Caco-2 (cell line): Measurements from ENCODE around the gene PMS1. TPM values are rescaled to one million over a fixed set of nuclear protein-coding genes. Genes with fewer than 3 reads are reported as not detected.
A peak's percentile ranks its signal among the peaks of the same experiment; 100 is the strongest.
"Not testable (repeated sequence)": the region's sequence is repeated elsewhere in the genome, so short reads cannot be mapped to it uniquely, and the experiment has no call there.

Source experiments
- BruUV-seq: library from RNA; stranded (reverse); fragments of 400-500 nt; replicated peaks from 2 replicates; lab custom pipeline; 2021; lab: Mats Ljungman, UMichigan
- CTCF ChIA-PET: fragments of 300-600 bp; sonication (Branson Sonifier 250); formaldehyde crosslinking; loops from one replicate; lab custom pipeline; 2022; ENCODE audit warnings: antibody characterized with exemption; lab: Charles Lee
- POLR2A ChIA-PET: fragments of 300-600 bp; sonication (Branson Sonifier 250); formaldehyde crosslinking; loops from one replicate; lab custom pipeline; 2022; ENCODE audit warnings: antibody characterized with exemption; lab: Charles Lee
- DNase-seq, 2 experiments: peaks; one replicate each; pipeline versions ENCODE4 v3.0.0 to v3.0.0-alpha.2; 2020 to 2022
- H3K27me3 ChIP-seq: replicated peaks from 2 replicates; pipeline ENCODE4 v1.6.0; 2011; ENCODE audit warnings: low read length; ENCODE audit not compliant: control insufficient read depth, insufficient read depth
- H3K36me3 ChIP-seq: 2 replicates; pipeline ENCODE4 v1.5.1; 2011; ENCODE audit warnings: low read length; ENCODE audit not compliant: control insufficient read depth, insufficient read depth
- H3K4me1 ChIP-seq: fragments of 250-450 bp; sonication (Bioruptor Pico); 2 replicates; pipeline ENCODE4 v1.5.1; 2020; ENCODE audit warnings: mild to moderate bottlenecking
- H3K4me3 ChIP-seq: 2 replicates; pipeline ENCODE4 v1.5.1; 2011; ENCODE audit warnings: low read depth, mild to moderate bottlenecking, control low read depth, low read length
- H3K9me3 ChIP-seq: fragments of 250-450 bp; sonication (Bioruptor Pico); 2 replicates; pipeline ENCODE4 v1.5.1; 2020; ENCODE audit warnings: mild to moderate bottlenecking, moderate library complexity
- H3K27ac Mint-ChIP-seq: one replicate; pipeline ENCODE4 v1.8.0; 2022; ENCODE audit warnings: mixed read lengths; ENCODE audit not compliant: unreplicated experiment
- H3K27me3 Mint-ChIP-seq: one replicate; pipeline ENCODE4 v1.8.0; 2022; ENCODE audit warnings: mixed read lengths; ENCODE audit not compliant: insufficient read depth, unreplicated experiment
- H3K36me3 Mint-ChIP-seq: one replicate; pipeline ENCODE4 v1.8.0; 2022; ENCODE audit warnings: mild to moderate bottlenecking, mixed read lengths; ENCODE audit not compliant: insufficient read depth, unreplicated experiment
- H3K4me1 Mint-ChIP-seq: one replicate; pipeline ENCODE4 v1.8.0; 2022; ENCODE audit warnings: low read depth, mixed read lengths; ENCODE audit not compliant: unreplicated experiment
- H3K4me3 Mint-ChIP-seq: one replicate; pipeline ENCODE4 v1.8.0; 2022; ENCODE audit warnings: mild to moderate bottlenecking, moderate library complexity, mixed read lengths; ENCODE audit not compliant: unreplicated experiment
- H3K9me3 Mint-ChIP-seq: one replicate; pipeline ENCODE4 v1.8.0; 2022; ENCODE audit warnings: mixed read lengths; ENCODE audit not compliant: unreplicated experiment
- intact Hi-C: fragments of 100-400 bp; cut with micrococcal nuclease; formaldehyde crosslinking; loops from one replicate; pipeline ENCODE4 v1.10.0; 2022; ENCODE audit not compliant: unreplicated experiment
- total RNA-seq: library from RNA; stranded (reverse); gene quantifications from 2 replicates; pipeline ENCODE4 v1.2.3, GENCODE V29; 2022
- TF ChIP-seq, protein P1 (sequence below), 2 experiments: fragments of 200-600 bp in 1 of 2; IDR thresholded peaks; 1 replicate in 1 of 2; 2 replicates in 1 of 2; pipeline versions ENCODE4 v1.5.1 to v1.8.0; 2011 to 2022; ENCODE audit warnings: antibody characterized with exemption in 1 of 2, control low read depth in 1 of 2, inconsistent platforms in 1 of 2, low read depth in 1 of 2, low read length in 1 of 2, mild to moderate bottlenecking in 1 of 2, moderate library complexity in 1 of 2; ENCODE audit not compliant: insufficient read depth in 1 of 2, severe bottlenecking in 1 of 2, unreplicated experiment in 1 of 2

PMS1 gene
- total RNA-seq, 1 experiment from 2014 or later: 40.2 TPM

DNA sequence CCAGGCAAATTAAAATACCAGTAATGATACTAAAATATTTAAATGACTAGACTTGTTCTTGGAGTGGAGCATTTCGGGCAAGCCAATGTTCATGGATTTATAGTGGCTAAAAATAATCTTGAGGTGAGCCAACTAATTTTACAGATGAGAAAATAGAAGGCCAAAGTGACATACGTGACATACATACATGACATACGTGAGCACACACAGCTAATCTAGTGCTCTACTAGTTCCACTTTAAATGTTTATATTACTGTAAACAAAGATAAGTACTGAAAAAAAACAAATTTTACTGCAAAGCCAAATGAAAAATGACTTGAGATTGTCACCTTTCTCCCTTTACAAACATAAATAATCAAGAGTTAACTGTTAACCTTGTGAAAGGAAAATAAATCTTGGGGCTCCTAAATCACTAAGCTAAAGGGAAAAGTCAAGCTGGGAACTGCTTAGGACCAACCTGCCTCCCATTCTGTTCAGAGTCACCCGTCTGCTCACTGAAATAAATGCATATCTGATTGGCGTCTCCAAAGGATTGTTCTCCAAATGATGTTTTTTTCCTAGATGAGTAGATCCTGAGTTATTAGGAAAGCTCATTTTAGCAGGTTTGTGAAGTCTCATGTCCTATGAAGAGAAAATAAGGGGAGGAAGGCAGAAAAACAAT, 96.7 kb downstream of the PMS1 start:
- no peaks in the 10 kb centered on the region for H3K36me3 ChIP-seq
- H3K4me1 ChIP-seq: peaks cover 10% of the 10 kb centered on the region; the same call in 1 of the 2 replicates
- Mint-ChIP-seq H3K4me3 (no peak overlapping the region), H3K4me1 (no peaks in the 10 kb centered on the region), H3K27me3 (no peaks in the 10 kb centered on the region), H3K36me3 (peaks cover 10% of the 10 kb centered on the region), H3K27ac (no peak overlapping the region), H3K9me3 (no peaks in the 10 kb centered on the region)
- H3K4me3 ChIP-seq: no peak overlapping the region
- H3K27me3 ChIP-seq: no peaks in the 10 kb centered on the region
- BruUV-seq: no TSS peak
- ChIA-PET POLR2A (no interaction called here), CTCF (no interaction called here)
- TF ChIP-seq, protein P1, sequence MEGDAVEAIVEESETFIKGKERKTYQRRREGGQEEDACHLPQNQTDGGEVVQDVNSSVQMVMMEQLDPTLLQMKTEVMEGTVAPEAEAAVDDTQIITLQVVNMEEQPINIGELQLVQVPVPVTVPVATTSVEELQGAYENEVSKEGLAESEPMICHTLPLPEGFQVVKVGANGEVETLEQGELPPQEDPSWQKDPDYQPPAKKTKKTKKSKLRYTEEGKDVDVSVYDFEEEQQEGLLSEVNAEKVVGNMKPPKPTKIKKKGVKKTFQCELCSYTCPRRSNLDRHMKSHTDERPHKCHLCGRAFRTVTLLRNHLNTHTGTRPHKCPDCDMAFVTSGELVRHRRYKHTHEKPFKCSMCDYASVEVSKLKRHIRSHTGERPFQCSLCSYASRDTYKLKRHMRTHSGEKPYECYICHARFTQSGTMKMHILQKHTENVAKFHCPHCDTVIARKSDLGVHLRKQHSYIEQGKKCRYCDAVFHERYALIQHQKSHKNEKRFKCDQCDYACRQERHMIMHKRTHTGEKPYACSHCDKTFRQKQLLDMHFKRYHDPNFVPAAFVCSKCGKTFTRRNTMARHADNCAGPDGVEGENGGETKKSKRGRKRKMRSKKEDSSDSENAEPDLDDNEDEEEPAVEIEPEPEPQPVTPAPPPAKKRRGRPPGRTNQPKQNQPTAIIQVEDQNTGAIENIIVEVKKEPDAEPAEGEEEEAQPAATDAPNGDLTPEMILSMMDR (IDR thresholded peaks at IDR 0.05; ENCODE audit: insufficient read depth in 1 of 2, low read depth in 1 of 2, low read length in 1 of 2, severe bottlenecking in 1 of 2, unreplicated experiment in 1 of 2): no peak
- intact Hi-C loops: no loop called here
- no peak for DNase-seq
- no peaks in the 10 kb centered on the region for H3K9me3 ChIP-seq

DNA sequence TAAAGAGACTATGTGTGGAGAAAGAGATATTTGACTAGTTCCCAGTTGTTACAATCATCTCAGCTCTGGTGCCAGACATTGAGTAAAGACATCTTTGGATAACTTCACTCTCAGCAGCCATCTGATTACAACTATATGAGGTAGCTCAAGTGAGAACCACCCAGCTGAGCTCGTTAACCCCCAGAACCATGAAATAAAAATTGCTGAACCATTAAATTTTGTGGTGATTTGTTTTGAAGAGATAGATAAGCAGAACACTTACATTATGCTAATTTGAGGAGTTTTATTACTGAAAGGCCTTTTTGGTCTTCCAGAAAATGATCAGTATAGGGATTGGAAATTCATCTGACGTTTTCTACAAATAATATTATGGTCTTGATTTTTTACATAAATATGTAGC, 101.1 kb downstream of the PMS1 start:
- H3K36me3 ChIP-seq: no peaks in the 10 kb centered on the region
- H3K36me3 Mint-ChIP-seq: no peaks in the 10 kb centered on the region
- peaks cover 6% of the 10 kb centered on the region; the same call in 1 of the 2 replicates for H3K4me1 ChIP-seq
- no peaks in the 10 kb centered on the region for H3K4me1 Mint-ChIP-seq
- POLR2A ChIA-PET: no interaction called here
- 0 out of 2 replicates have a peak, but pooled peaks cover 5% of the 10 kb centered on the region for H3K9me3 ChIP-seq
- peaks cover 5% of the 10 kb centered on the region for H3K27me3 Mint-ChIP-seq
- no peak for DNase-seq
- CTCF ChIA-PET: no interaction called here
- intact Hi-C loops: no loop called here
- no peak overlapping the region for H3K4me3 Mint-ChIP-seq
- no peaks in the 10 kb centered on the region for H3K9me3 Mint-ChIP-seq
- no peaks in the 10 kb centered on the region for H3K27me3 ChIP-seq
- no peak overlapping the region for H3K4me3 ChIP-seq
- no peak overlapping the region for H3K27ac Mint-ChIP-seq
- BruUV-seq: no TSS peak
- TF ChIP-seq, protein P1 (IDR thresholded peaks at IDR 0.05; ENCODE audit: insufficient read depth in 1 of 2, low read depth in 1 of 2, low read length in 1 of 2, severe bottlenecking in 1 of 2, unreplicated experiment in 1 of 2): no peak

DNA sequence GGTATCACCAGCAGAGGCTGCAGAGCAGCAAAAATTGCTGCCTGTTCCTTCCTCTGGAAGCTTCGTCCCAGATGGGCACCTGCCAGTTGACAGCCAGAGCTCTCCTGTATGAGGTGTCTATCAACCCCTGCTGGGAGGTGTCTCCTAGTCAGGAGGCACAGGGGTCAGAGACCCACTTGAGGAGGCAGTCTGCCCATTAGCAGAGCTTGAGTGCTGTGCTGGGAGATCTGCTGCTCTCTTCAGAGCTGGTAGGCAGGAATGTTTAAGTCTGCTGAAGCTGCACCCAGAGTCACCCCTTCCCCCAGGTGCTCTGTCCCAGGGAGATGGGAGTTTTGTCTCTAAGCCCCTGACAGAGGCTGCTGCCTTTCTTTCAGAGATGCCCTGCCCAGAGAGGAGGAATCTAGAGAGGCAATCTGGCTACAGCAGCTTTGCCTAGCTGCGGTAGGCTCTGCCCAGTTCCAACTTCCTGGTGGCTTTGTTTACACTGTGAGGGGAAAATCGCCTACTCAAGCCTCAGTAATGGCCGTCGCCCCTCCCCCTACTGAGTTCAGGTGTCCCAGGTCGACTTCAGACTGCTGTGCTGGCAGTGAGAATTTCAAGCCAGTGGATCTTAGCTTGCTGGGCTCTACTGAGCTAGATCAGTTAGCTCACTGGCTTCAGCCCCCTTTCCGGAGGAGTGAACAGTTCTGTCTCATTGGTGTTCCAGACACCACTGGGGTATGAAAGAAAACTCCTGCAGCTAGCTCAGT, 108.5 kb downstream of the PMS1 start:
- CTCF ChIA-PET: not testable (repeated sequence)

More for the DNA sequence above, 108.5 kb downstream of the PMS1 start:
- H3K27me3 Mint-ChIP-seq: peaks cover 10% of the 10 kb centered on the region
- H3K36me3 Mint-ChIP-seq, BruUV-seq, H3K9me3 Mint-ChIP-seq, H3K27ac Mint-ChIP-seq, H3K9me3 ChIP-seq, H3K4me3 Mint-ChIP-seq, H3K36me3 ChIP-seq, POLR2A ChIA-PET, H3K4me3 ChIP-seq, intact Hi-C loops, H3K27me3 ChIP-seq, H3K4me1 ChIP-seq, H3K4me1 Mint-ChIP-seq: not testable (repeated sequence)
- DNase-seq: peak in 1 of 2 experiments; percentile 20
